Inferior parietal cortex (tissue), 1 donor: ENCODE measurements around the gene SLC37A3.
"Not testable (repeated sequence)": the region's sequence is repeated elsewhere in the genome, so short reads cannot be mapped to it uniquely, and the experiment has no call there.

Source experiments
- DNase-seq: peaks from one replicate; pipeline ENCODE4 v3.0.0-alpha.2; 2016; ENCODE audit errors: extremely low spot score

SLC37A3 gene, protein sequence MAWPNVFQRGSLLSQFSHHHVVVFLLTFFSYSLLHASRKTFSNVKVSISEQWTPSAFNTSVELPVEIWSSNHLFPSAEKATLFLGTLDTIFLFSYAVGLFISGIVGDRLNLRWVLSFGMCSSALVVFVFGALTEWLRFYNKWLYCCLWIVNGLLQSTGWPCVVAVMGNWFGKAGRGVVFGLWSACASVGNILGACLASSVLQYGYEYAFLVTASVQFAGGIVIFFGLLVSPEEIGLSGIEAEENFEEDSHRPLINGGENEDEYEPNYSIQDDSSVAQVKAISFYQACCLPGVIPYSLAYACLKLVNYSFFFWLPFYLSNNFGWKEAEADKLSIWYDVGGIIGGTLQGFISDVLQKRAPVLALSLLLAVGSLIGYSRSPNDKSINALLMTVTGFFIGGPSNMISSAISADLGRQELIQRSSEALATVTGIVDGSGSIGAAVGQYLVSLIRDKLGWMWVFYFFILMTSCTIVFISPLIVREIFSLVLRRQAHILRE

DNA sequence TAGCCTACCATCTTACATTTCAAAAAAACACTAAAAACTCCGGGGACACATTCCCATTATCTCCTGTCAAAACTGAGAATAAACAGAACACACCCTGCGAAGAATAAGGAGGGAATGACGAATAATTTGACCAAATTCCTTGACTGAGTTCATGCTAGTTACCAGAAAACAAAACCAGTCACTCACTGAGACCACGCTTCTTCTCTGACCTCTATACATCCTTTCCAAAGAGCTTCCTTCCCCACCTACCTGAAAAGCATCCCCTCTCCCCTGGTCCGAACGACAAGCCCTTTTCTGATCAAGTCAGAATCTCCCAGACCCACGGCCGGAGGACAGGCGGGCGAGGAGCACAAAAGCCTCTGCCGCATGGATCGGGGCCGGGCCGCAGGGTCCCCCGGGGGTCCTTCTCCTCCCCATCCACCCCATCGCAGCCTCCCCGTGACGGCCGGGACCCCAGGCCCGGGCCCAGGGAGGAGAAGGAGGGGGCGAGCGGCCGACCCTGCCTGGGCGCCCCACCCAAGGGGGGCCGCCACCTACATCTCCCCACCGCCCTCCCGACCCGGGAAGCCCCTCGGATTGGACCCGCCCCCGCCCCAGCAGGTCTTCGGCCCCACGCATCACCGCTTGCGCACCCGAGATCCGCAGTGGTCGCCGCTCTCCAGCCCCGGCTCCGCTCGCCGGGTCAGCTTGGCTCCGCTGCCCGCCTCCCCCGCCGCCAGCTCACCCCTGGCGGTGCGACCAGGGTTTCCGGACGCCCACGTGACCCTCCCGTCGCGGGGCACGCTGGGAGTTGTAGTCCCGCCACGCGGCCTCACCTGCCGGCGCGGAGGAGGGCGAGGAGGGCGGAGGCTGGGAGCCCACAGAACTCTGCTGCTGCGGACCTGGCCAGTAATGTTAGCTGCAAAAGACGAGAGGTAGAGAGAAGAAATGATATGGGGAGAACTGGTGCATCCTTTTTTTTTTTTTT lies at the start of gene SLC37A3:
Gene SLC37A3, minus strand, starts transcription at position 747 of the 967 bp plus-strand sequence. CDS start 16,004 bp downstream, outside the sequence.
- DNase-seq: peak; percentile 88

DNA sequence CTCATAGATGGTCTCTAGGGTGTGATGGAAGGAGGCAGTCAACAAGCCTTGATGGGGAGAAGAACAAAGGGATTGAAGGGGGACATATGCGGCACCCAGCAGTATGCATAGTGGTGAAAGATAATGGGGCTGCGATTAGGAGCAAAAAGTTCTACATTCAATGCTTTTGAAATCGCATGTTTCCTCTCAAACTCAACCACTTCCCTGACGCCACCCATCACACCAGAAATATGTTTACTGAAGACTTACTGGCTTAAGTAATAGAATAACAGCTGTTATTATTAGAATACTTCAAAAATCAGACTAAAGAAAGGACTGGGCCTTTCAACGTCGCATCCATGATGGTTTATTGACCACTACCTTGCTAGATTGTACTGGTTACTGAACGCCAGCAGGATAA lies 49.5 kb upstream of the SLC37A3 start:
- DNase-seq: no peak

DNA sequence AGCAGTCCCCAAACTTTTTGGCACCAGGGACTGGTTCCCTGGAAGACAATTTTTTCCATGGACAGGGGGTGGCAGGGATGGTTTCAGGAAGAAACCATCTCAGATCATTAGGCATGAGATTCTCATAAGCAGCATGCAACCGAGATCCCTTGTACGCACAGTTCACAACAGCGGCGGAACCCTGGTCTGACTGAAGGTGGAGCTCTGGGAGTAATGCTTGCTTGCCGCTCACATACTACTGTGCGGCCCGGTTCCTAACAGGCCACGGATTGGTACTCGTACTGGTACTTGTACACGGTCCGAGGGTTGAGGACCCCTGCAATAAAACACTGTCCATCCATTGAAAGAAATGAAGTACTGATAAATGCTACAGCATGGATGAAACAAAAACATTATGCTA lies 48.1 kb upstream of the SLC37A3 start:
- DNase-seq: no peak

DNA sequence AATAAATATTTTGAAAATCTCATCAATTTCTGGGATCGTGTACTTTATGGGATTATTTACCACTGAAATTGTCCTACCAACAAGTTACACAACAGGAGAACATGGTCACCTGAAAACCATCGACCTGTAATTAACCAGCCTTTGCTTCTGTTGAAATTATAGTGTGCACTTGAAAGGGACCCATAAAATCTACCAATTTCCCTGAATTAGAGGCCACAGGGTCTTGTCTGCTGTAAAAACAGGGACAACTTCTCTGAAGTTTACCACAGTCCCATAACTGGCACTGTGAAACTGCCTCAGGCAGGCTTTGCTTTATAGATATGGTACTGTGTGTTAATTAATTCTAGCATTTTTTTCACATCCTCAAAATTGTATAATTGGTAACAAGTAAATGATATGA lies 43.2 kb upstream of the SLC37A3 start:
- DNase-seq: no peak

DNA sequence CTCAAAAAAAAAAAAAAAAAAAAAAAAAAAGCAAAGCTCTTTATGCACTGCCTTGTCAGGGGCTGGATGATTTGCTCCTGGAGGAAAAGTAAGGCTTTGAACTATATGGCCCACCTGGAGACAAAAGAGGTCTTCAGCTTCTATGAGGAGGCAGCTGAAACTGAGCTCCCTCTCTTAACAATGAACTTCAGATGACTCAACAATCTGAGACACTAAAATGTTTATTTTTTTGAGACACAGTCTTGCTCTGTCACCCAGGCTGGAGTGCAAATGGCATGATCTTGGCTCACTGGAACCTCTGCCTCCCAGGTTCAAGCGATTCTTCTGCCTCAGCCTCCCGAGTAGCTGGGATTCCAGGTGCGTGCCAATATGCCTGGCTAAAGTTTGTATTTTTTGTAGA lies 42.3 kb upstream of the SLC37A3 start:
- no peak for DNase-seq

DNA sequence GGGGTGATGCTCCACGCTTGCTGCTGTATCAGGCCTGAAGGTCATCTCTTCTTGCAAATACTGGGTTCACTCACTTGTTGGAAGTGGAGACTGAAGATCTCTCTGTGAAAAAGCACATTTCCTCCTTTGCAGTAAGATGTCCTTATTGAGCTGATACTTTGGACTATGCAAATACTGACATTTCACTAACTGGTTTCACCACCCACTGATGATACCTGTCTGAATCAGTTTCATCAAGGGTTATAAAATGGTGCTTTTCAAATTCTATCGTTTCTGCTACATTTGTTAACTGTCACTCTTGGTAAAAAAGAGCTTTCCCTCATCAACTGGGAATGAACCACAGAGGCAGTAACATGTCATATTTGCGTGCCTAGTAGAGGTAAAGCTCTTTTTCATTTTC lies 41.0 kb upstream of the SLC37A3 start:
- DNase-seq: no peak

DNA sequence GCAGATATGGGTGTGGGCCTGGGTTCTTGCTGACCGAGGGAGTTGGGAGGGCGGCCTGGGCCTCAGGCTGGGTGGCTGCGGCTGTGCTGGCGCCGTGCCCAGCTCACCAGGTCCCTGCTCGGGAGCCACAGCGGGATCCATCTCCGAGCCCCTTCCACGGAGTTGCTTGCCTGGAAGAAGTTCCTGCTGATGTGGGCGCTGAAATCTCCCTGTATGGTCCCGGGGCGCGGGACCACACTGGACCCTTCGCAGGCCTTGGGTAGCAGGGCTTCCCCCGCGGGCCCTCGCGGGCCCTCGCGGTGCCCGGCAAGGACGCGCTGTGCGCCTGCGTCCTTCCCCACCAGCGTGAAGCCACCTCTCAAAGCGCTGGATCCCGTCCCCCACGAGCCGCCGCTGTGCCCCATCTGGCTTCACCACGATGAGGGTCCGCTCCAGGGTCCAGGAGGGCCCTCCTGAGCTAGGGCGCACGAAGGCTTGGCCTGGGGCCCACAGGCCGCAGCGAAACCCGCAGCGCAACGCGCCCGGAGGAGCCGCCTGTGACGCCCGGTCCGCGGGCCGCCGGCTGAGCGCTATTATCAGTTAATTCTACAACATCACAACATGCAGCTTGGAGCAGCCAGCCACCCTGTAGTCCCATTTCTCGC lies 37.0 kb upstream of the SLC37A3 start:
- DNase-seq: no peak

DNA sequence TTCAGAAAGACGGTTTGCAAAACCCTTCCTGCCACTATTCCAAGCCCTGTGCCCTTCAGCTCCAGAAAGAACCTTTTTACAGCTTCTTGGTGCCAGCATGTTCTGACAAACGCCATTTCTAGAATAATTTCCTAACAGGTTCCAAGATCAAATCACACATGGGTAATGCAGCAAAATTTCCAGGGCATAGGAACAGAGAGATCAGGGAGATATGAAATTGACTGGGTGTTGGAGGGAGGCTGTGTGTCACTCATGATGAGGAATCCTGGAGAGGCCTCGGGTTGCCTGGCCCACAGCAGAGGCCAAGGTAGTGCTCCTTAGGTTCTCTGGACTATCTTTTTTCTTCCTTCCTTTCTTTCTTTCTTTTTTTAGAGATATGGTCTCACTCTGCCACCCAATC lies 35.1 kb upstream of the SLC37A3 start:
- no peak for DNase-seq

DNA sequence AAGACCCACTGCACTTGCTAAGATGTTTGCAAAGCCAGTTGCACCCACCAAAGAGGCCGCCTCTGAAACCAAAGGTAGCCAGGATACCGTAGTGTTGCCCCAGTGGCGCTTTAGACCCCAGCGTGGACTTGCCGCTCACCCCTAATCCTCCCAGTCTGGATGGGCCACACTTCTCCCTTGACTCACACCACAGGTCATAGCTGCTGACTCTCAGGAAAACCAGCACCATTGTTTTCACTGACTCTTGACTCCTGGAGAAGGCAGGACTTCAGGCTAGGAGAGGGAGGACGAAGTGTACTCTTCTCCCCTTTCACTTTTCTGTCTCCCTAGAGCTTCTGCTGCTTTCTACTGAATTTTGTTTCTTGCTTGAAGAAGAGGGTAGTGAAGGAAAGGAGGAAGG lies 27.8 kb upstream of the SLC37A3 start:
- DNase-seq: no peak

DNA sequence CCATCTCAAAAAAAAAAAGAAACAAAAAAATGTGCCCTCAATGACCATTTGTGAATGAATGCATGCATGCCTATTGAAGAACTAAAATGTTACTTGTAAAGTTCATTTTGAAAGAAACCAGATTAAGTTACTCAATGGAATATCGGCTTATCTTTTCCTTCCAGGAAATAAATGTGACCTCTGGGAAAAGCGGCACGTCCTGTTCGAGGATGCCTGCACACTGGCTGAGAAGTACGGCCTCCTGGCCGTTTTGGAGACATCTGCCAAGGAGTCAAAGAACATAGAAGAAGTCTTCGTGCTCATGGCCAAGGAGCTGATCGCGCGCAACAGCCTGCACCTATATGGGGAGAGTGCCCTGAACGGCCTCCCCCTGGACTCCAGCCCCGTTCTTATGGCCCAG lies 27.4 kb upstream of the SLC37A3 start:
- no peak for DNase-seq

DNA sequence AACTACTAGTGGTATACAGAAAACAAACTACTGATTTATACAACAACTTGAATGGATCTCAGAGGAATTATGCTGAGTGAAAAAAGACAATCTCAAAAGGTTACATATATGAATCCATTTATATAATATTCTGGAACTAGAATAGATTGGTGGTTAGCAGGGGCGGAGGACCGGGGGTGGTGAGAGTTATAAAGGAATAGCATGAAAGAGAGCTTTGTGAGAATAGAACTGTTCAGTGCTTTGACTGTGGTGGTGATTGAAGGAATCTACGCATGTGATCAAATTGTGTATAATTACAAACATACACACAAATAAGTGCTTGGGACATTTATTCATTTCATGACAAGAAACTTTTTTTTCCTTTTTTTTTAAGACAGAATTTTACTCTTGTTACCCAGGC lies 25.2 kb upstream of the SLC37A3 start:
- no peak for DNase-seq

DNA sequence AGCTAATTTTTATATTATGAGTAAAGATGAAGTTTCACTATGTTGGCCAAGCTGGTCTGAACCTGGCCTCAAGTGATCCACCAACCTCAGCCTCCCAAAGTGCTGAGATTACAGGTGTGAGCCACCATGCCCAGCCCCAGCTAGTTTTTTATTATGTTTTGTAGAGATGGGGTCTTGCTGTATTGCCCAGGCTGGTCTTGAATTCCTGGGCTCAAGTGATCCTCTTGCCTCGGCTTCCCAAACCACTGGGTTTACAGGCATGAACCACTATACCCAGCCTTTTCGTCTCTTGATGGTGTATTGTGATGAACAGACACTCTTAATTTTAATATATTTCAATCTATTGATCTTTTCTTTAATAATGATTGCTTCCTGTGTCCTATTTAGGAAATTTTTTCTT lies 23.2 kb upstream of the SLC37A3 start:
- no peak for DNase-seq

DNA sequence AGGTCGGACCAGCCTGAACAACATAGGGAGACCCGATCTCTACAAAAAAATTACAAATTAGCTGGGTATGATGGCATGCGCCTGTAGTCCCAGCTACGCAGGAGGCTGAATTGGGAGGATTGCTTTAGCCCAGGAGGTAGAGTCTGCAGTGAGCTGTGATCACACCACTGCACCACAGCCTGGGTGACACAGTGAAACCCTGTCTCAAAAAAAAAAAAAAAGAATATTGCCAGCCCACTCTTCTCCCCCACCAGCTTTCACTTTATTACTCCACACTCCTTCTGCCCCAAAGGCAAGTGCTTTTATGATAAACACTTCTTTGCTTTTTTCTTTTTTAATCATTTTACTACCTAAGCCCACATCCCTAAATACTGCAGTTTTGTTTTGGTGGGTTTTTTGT lies 20.3 kb upstream of the SLC37A3 start:
- no peak for DNase-seq

DNA sequence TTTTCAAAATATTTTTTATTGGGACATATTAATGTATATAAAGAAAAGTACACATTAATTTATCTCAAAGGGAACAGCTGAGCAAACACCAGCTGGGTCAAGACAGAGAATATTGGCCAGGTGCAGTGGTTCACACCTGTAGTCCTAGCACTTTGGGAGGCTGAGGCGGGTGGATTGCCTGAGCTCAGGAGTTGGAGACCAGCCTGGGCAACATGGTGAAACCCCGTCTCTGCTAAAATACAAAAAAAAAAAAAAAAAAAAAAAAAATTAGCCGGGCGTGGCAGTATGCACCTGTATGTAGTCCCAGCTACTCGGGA lies 19.8 kb upstream of the SLC37A3 start:
- DNase-seq: not testable (repeated sequence)

DNA sequence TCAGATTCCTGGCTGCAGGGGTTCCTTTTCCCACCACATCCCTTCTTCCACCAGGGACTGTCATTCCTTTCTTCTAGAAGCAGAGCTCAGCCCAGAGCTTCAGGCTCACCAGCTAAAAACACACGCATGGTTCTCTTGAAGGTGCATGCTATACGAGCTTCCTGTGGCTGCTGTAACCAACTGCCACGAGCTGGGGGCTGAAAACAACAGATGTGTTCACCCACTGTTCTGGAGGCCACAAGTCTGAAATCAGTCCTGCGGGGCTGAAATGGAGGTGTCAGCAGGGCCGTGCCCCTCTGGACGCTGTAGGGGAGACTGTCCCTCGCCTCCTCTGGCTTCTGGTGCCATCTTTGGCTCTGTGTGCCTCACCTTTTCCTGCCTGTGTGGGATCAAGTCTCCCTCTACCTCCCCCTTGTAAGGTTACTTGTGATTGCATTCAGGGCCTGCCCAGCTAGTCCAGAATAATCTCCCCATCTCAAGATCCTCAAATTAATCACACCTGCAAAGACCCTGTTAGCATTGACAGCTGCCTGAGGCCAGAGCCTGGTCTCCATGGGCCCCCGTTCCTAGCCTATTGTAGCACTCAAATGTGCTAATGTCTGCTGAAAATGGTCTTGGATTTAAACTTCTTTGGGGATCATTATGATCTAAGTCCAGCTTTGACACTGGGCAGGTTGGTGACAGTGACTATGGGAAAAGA lies 19.3 kb upstream of the SLC37A3 start:
- DNase-seq: no peak

DNA sequence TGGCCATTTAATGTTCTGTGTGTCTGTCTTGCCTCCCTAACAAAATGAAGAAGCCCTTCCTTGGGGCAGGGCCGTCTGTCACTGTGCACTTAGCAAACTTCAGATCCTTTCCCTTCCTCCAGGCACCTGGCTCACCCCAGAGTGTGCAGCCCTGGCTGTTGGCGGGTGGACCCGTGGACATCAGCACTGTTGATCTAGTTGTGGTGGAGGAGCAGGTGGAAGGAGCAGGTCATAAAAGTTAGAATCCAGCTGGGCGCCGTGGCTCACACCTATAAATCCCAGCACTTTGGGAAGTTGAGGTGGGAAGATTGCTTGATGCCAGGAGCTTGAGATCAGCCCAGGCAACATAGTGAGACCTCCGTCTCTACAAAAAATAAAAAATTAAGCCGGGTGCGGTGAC lies 18.2 kb upstream of the SLC37A3 start:
- no peak for DNase-seq

DNA sequence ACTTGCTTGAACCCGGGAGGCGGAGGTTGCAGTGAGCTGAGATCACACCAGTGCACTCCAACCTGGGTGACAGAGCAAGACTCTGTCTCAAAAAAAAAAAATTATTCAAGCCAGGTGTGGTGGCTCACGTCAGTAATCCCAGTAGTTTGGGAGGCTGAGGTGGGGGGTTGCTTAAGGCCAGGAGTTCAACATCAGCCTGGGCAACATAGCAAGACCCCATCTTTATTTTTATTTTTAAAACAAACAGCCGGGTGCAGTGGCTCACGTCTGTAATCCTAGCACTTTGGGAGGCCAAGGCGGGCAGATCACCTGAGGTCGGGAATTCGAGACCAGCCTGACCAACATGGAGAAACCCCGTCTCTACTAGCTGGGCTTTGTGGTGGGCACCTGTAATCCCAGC lies 17.5 kb upstream of the SLC37A3 start:
- DNase-seq: not testable (repeated sequence)

DNA sequence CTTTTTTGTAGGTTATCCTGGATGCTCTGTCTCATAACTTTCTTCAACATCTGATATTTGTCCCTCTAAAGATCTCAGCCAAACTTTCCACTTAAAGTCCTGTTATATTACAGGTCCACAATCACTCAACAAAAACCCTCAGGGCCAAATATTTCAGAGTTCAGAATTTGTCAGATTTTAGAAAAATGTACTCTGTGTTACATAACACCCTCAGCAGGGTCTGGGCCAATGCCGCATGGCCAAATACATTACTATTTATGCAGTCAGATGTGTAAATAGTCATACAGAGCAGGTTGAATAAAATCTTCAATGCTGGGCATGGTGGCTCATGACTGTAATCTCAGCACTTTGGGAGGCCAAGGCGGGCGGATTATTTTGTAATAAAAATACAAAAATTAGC lies 17.0 kb upstream of the SLC37A3 start:
- no peak for DNase-seq

DNA sequence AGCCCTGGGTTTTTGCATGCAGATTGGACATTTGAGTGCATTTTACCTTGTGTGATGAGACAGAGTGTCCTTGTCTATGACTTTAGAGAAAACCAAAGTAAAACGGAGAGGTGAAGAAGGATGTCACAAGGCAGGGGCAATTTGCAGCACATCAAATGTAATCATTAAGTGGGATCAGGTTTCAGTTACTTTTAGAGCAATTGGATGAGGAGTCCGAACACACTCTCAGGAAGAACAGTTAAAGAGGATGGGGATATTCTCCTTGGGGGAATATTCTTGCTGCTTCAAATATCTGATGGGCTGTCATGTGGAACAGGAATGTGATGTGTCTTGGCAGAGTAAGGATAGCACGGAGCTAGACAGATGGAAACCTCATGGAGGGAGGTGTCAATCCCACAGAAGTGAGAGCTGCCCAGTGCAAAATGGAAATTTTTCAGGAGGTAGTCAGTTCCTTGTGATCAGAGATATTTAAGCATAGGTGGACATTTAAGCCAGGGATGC lies 6.3 kb upstream of the SLC37A3 start:
- peak; percentile 6 for DNase-seq

DNA sequence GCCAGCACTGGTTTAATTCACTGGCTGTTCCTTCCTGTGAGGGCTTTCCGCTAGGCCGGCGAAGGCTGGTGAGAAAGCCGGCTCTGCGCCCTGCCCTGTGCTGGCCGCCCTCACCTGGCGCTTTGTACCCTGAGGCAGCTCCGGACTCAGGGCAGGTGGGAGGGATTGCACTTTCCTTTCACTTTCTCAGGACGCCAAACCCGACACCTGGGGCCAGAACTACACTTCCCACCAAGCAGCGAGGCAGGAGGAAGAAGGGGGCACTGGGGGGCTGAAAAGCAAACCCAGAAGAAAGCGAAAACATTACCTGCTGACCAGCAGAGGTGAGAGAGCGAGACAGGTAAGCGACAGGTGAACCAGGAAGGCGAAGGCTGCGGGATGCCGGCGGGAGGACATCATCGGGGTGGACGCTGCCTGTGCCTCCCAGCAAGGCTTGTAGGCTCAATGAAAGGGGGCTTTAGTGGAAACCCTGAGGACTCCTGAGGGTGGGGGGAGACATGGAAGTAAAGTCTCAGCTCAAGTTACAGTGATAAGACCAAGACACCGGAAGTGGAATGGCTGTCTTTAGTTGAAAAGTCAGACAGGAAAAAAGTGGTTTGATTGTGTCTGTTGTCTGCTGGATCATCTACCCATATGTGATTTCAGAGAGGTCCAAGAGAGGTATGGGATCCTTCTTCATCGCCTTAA lies 5.7 kb upstream of the SLC37A3 start, which contains the start of gene RAB19:
Gene RAB19, plus strand, starts transcription at position 181 of the 687 bp plus-strand sequence. CDS start 3,589 bp downstream, outside the sequence.
- DNase-seq: no peak
